Loucy (cell line): ENCODE measurements around the gene CDA.

Experiments used
- CTCF ChIP-seq: fragments of 200-600 bp; sonication (generic); conservative IDR thresholded peaks from 2 replicates; pipeline ENCODE4 v1.5.1; 2014; ENCODE audit warnings: mild to moderate bottlenecking, antibody characterized with exemption, low read length
- EZH2phosphoT487 ChIP-seq: fragments of 200-600 bp; IDR thresholded peaks from 2 replicates; pipeline ENCODE4 v1.6.1; 2018; ENCODE audit warnings: antibody characterized with exemption, mild to moderate bottlenecking, moderate library complexity, borderline replicate concordance

GRCh38 chr1:20660847-20661206, 71.9 kb downstream of the CDA start:
- TF ChIP-seq CTCF (no peak), EZH2phosphoT487 (no peak)
